Right lobe of liver (tissue), 4 donors: ENCODE results near the gene BIRC2.

Experiments used
- CTCF ChIP-seq, 4 donors: fragments of 200-600 bp in 3 of 4; fragments of 450-650 bp in 1 of 4; IDR thresholded peaks; one replicate each; pipeline versions ENCODE4 v1.5.1 to v1.8.0; 2016 to 2022; ENCODE audit warnings: antibody characterized with exemption in 4 of 4, mild to moderate bottlenecking in 2 of 4
- POLR2A ChIP-seq: fragments of 450-650 bp; IDR thresholded peaks from one replicate; pipeline ENCODE4 v1.6.1; 2017; ENCODE audit warnings: antibody characterized with exemption, mild to moderate bottlenecking
- donor health status: DM: no; HTN: no; CAD: no.
- donor health status: DM: no; HTN: no; CAD: no.
- donor health status: DM: no; HTN: yes; CAD: no.

GRCh38 chr11:102330231-102330630, 16.8 kb upstream of the BIRC2 start:
- TF ChIP-seq CTCF (IDR thresholded peaks at IDR 0.05) (no peak), POLR2A (no peak)
